HEK293T (cell line): Measurements from ENCODE around the gene PRKCA.
A peak's percentile ranks its signal among the peaks of the same experiment; 100 is the strongest.

ENCODE experiments used
- CTCF ChIA-PET: fragments of 350-600 bp; formaldehyde crosslinking; extraction: SDS; loops from one replicate; lab custom pipeline; 2021; ENCODE audit warnings: antibody characterized with exemption, inconsistent platforms; lab: Yijun Ruan, JAX
- POLR2A ChIA-PET: fragments of 350-600 bp; formaldehyde crosslinking; extraction: SDS; loops from one replicate; lab custom pipeline; 2020; ENCODE audit warnings: antibody characterized with exemption, inconsistent platforms; lab: Yijun Ruan, JAX
- DNase-seq: peaks from one replicate; pipeline ENCODE4 v3.0.0; 2012; ENCODE audit warnings: mixed read lengths; ENCODE audit errors: extremely low spot score
- ARNT ChIP-seq: fragments of 450-650 bp; IDR thresholded peaks from 2 replicates; pipeline ENCODE4 v1.6.1; 2017; ENCODE audit warnings: mild to moderate bottlenecking
- BHLHE40 ChIP-seq: fragments of 450-650 bp; IDR thresholded peaks from 2 replicates; pipeline ENCODE4 v1.6.1; 2016; ENCODE audit warnings: mild to moderate bottlenecking, moderate library complexity, borderline replicate concordance
- CTBP1 ChIP-seq: fragments of 450-650 bp; IDR thresholded peaks from 2 replicates; pipeline ENCODE4 v1.6.1; 2016; ENCODE audit warnings: borderline replicate concordance
- ELF4 ChIP-seq: fragments of 450-650 bp; IDR thresholded peaks from 2 replicates; pipeline ENCODE4 v1.6.1; 2017; ENCODE audit warnings: antibody characterized with exemption
- FOXA1 ChIP-seq: fragments of 450-650 bp; IDR thresholded peaks from 2 replicates; pipeline ENCODE4 v1.6.1; 2016; ENCODE audit warnings: mild to moderate bottlenecking
- FOXK2 ChIP-seq: fragments of 450-650 bp; IDR thresholded peaks from 2 replicates; pipeline ENCODE4 v1.6.1; 2016; ENCODE audit warnings: mild to moderate bottlenecking
- FOXM1 ChIP-seq: fragments of 450-650 bp; IDR thresholded peaks from 2 replicates; pipeline ENCODE4 v1.6.1; 2017; ENCODE audit warnings: mild to moderate bottlenecking, borderline replicate concordance
- HDGF ChIP-seq: fragments of 450-650 bp; IDR thresholded peaks from 2 replicates; pipeline ENCODE4 v1.6.1; 2017; ENCODE audit warnings: antibody characterized with exemption, borderline replicate concordance
- L3MBTL2 ChIP-seq: fragments of 450-650 bp; conservative IDR thresholded peaks from 2 replicates; pipeline ENCODE4 v1.6.1; 2016; ENCODE audit warnings: mild to moderate bottlenecking
- LEF1 ChIP-seq: fragments of 450-650 bp; IDR thresholded peaks from 2 replicates; pipeline ENCODE4 v1.6.1; 2017; ENCODE audit warnings: mild to moderate bottlenecking, borderline replicate concordance
- NFRKB ChIP-seq: fragments of 450-650 bp; IDR thresholded peaks from 2 replicates; pipeline ENCODE4 v1.6.1; 2016; ENCODE audit warnings: mild to moderate bottlenecking, moderate library complexity
- PKNOX1 ChIP-seq: fragments of 450-650 bp; IDR thresholded peaks from 2 replicates; pipeline ENCODE4 v1.6.1; 2016
- SP1 ChIP-seq: fragments of 450-650 bp; IDR thresholded peaks from 2 replicates; pipeline ENCODE4 v1.6.1; 2017
- SUZ12 ChIP-seq: fragments of 450-650 bp; IDR thresholded peaks from 2 replicates; pipeline ENCODE4 v1.6.1; 2016; ENCODE audit warnings: mild to moderate bottlenecking
- TARDBP ChIP-seq: fragments of 450-650 bp; IDR thresholded peaks from 2 replicates; pipeline ENCODE4 v1.6.1; 2016
- ZNF384 ChIP-seq: fragments of 450-650 bp; IDR thresholded peaks from 2 replicates; pipeline ENCODE4 v1.6.1; 2016

PRKCA gene

GRCh38 chr17:66714046-66715023 is 411.9 kb downstream of the PRKCA start:
- ChIA-PET POLR2A (no interaction called here), CTCF (interaction anchor here (0.6 to 0.7 kb wide), 2 partner anchors 206 to 266 kb away, joined by 3 to 6 read pairs; no protein-coding TSS in a partner anchor)
- no peak for DNase-seq
- TF ChIP-seq SUZ12 (no peak), FOXA1 (no peak), ELF4 (no peak), ARNT (no peak), ZNF384 (no peak), SP1 (no peak), PKNOX1 (no peak), NFRKB (no peak), FOXK2 (no peak), L3MBTL2 (no peak), BHLHE40 (no peak), TARDBP (no peak), LEF1 (no peak), HDGF (no peak), CTBP1 (no peak), FOXM1 (no peak)

GRCh38 chr17:66715076-66715675 is 412.8 kb downstream of the PRKCA start:
- ChIA-PET POLR2A (no interaction called here), CTCF (interaction anchor here (0.7 kb wide), 1 partner anchor 205 kb away, joined by 3 read pairs; no protein-coding TSS in a partner anchor)
- no peak for DNase-seq
- TF ChIP-seq BHLHE40, result no peak

GRCh38 chr17:66715745-66716156 is 413.3 kb downstream of the PRKCA start:
- TF ChIP-seq ELF4 (no peak), LEF1 (no peak), FOXK2 (no peak), CTBP1 (no peak), SP1 (no peak), ZNF384 (no peak), ARNT (no peak), SUZ12 (no peak), FOXM1 (no peak), TARDBP (no peak), BHLHE40 (no peak), PKNOX1 (no peak)
- ChIA-PET POLR2A (no interaction called here), CTCF (interaction anchor here (0.7 to 1.1 kb wide), 2 partner anchors 195 to 251 kb away, joined by 3 read pairs; no protein-coding TSS in a partner anchor)
- peak; percentile 75 for DNase-seq

- ChIA-PET CTCF (interaction anchor here (0.7 to 1.1 kb wide), 2 partner anchors 194 to 250 kb away, joined by 3 read pairs; no protein-coding TSS in a partner anchor), POLR2A (no interaction called here)
- DNase-seq, result no peak
- no peak for TF ChIP-seq FOXA1
- TF ChIP-seq FOXK2, result no peak
- TF ChIP-seq HDGF, result no peak
- TF ChIP-seq CTBP1, result no peak
- no peak for TF ChIP-seq PKNOX1
- no peak for TF ChIP-seq SP1
- TF ChIP-seq BHLHE40, result no peak
- no peak for TF ChIP-seq ARNT
- no peak for TF ChIP-seq SUZ12
- no peak for TF ChIP-seq FOXM1
- TF ChIP-seq LEF1, result no peak
- no peak for TF ChIP-seq NFRKB
- no peak for TF ChIP-seq L3MBTL2
- no peak for TF ChIP-seq TARDBP
- no peak for TF ChIP-seq ELF4
- TF ChIP-seq ZNF384, result no peak
Observed at GRCh38 chr17:66716236-66717026, 414.0 kb downstream of the PRKCA start.

GRCh38 chr17:66717641-66718058 is 415.2 kb downstream of the PRKCA start:
- TF ChIP-seq SUZ12, result no peak
- no peak for TF ChIP-seq HDGF
- no peak for TF ChIP-seq SP1
- no peak for TF ChIP-seq TARDBP
- no peak for TF ChIP-seq ARNT
- no peak for TF ChIP-seq LEF1
- no peak for TF ChIP-seq FOXK2
- TF ChIP-seq PKNOX1, result no peak
- no peak for TF ChIP-seq ZNF384
- TF ChIP-seq BHLHE40, result no peak
- TF ChIP-seq NFRKB, result no peak
- TF ChIP-seq L3MBTL2, result no peak
- ChIA-PET POLR2A (no interaction called here), CTCF (no interaction called here)
- no peak for DNase-seq
